Skeletal muscle cell (primary cell): Measurements from ENCODE around the gene C4B.
"Not testable (repeated sequence)": the region's sequence is repeated elsewhere in the genome, so short reads cannot be mapped to it uniquely, and the experiment has no call there.

ENCODE experiments used
- DNase-seq: peaks from one replicate; pipeline ENCODE4 v3.0.0-alpha.2; 2010; ENCODE audit warnings: low read depth
- H3K4me3 ChIP-seq: 2 replicates; pipeline ENCODE4 v1.5.1; 2011; ENCODE audit warnings: low read depth, mild to moderate bottlenecking, control low read depth, low read length, moderate library complexity

The C4B gene

GRCh38 chr6:32022100-32022499, 7.5 kb downstream of the C4B start:
- not testable (repeated sequence) for H3K4me3 ChIP-seq

GRCh38 chr6:32028631-32029030, 14.0 kb downstream of the C4B start:
- not testable (repeated sequence) for H3K4me3 ChIP-seq, DNase-seq

More at GRCh38 chr6:32022100-32022499, 7.5 kb downstream of the C4B start:
- not testable (repeated sequence) for DNase-seq

- not testable (repeated sequence) for DNase-seq, H3K4me3 ChIP-seq
Observed at GRCh38 chr6:32029553-32029952, 15.0 kb downstream of the C4B start.

- not testable (repeated sequence) for DNase-seq, H3K4me3 ChIP-seq
Observed at GRCh38 chr6:32035283-32036013, 20.9 kb downstream of the C4B start.

GRCh38 chr6:32037136-32037535, 22.5 kb downstream of the C4B start:
- not testable (repeated sequence) for H3K4me3 ChIP-seq, DNase-seq

GRCh38 chr6:32037598-32038524, 23.3 kb downstream of the C4B start, which contains the start of gene CYP21A2:
TSS of gene CYP21A2 (plus strand) at chr6:32038415. CDS start at chr6:32038423, 8 bp downstream.
- H3K4me3 ChIP-seq, DNase-seq: not testable (repeated sequence)

GRCh38 chr6:32038878-32039277, 24.3 kb downstream of the C4B start:
- not testable (repeated sequence) for DNase-seq, H3K4me3 ChIP-seq

GRCh38 chr6:32039321-32040274, 25.0 kb downstream of the C4B start:
- not testable (repeated sequence) for H3K4me3 ChIP-seq, DNase-seq

GRCh38 chr6:32040299-32041049, 25.9 kb downstream of the C4B start:
- not testable (repeated sequence) for DNase-seq

GRCh38 chr6:32041050-32041321, 26.4 kb downstream of the C4B start:
- DNase-seq = not testable (repeated sequence)

More at GRCh38 chr6:32040299-32041049, 25.9 kb downstream of the C4B start:
- H3K4me3 ChIP-seq = not testable (repeated sequence)

GRCh38 chr6:32041385-32041784, 26.8 kb downstream of the C4B start:
- DNase-seq, H3K4me3 ChIP-seq: not testable (repeated sequence)

More at GRCh38 chr6:32041050-32041321, 26.4 kb downstream of the C4B start:
- not testable (repeated sequence) for H3K4me3 ChIP-seq

- not testable (repeated sequence) for H3K4me3 ChIP-seq, DNase-seq
Observed at GRCh38 chr6:32042276-32042675, 27.7 kb downstream of the C4B start.

- H3K4me3 ChIP-seq, DNase-seq: not testable (repeated sequence)
Observed at GRCh38 chr6:32043589-32044380, 29.2 kb downstream of the C4B start.

- H3K4me3 ChIP-seq, DNase-seq: not testable (repeated sequence)
Observed at GRCh38 chr6:32044916-32045315, 30.3 kb downstream of the C4B start.

GRCh38 chr6:32045811-32046449, 31.3 kb downstream of the C4B start:
- DNase-seq = no peak
- H3K4me3 ChIP-seq = no peak overlapping the region

GRCh38 chr6:32046450-32047083, 32.0 kb downstream of the C4B start:
- no peak overlapping the region for H3K4me3 ChIP-seq
- no peak for DNase-seq

GRCh38 chr6:32047084-32047478, 32.5 kb downstream of the C4B start:
- H3K4me3 ChIP-seq = no peak overlapping the region
- DNase-seq = no peak
